Left cardiac atrium (tissue), 4 donors: ENCODE results near the gene SPDYE2B. TPM values are rescaled to one million over a fixed set of nuclear protein-coding genes. Genes with fewer than 3 reads are reported as not detected.
"Not testable (repeated sequence)": the region's sequence is repeated elsewhere in the genome, so short reads cannot be mapped to it uniquely, and the experiment has no call there.

Experiments used
- ATAC-seq, 2 donors: fragments of 200-7000 bp; cut with Tn5 transposase; one replicate each; pipeline ENCODE4 v1.9.1; 2020; ENCODE audit warnings: mild to moderate bottlenecking in 2 of 2, moderate library complexity in 2 of 2
- DNase-seq: peaks from one replicate; pipeline ENCODE4 v3.0.0-alpha.2; 2020
- intact Hi-C, 2 donors: fragments of 100-400 bp; cut with DNase I; formaldehyde crosslinking; loops; one replicate each; pipeline versions ENCODE4 v1.14.1 to v1.15.1; 2022 to 2023
- total RNA-seq, 2 donors: library from RNA; stranded (reverse); fragmentation: NEBNext Ultra II Directional; extraction: Animal tissue kit (Norgen Biotek cat#: 25700); gene quantifications; one replicate each; pipeline ENCODE4 v1.2.1, GENCODE V29; 2021
- donor health status: DM: no; HTN: yes; CAD: no.
- donor health status: DM: no; HTN: yes; CAD: no; lungs with severe emphysema.
- donor health status: DM: yes; HTN: yes; CAD: no.
- donor health status: Dilated cardiomyopathy.

The SPDYE2B gene
- total RNA-seq, 2 donors from 2014 or later, result not detected

GRCh38 chr7:102695033-102695552 is 45.0 kb downstream of the SPDYE2B start:
- intact Hi-C loops, DNase-seq: not testable (repeated sequence)

GRCh38 chr7:102696009-102696408 is 45.9 kb downstream of the SPDYE2B start:
- ATAC-seq, DNase-seq, intact Hi-C loops: not testable (repeated sequence)

More at GRCh38 chr7:102695033-102695552, 45.0 kb downstream of the SPDYE2B start:
- ATAC-seq, result not testable (repeated sequence)

GRCh38 chr7:102697642-102698512 is 47.8 kb downstream of the SPDYE2B start:
- intact Hi-C loops, ATAC-seq, DNase-seq: not testable (repeated sequence)

- ATAC-seq, DNase-seq, intact Hi-C loops: not testable (repeated sequence)
Observed at GRCh38 chr7:102698962-102699750, 49.0 kb downstream of the SPDYE2B start.

Other genes starting within 250 kb of the SPDYE2B start
- 10 to 100 TPM in 1 of 2 donors, 1 to 10 TPM in 1; 6.0 to 12.1 TPM for gene ORAI2, start 216.7 kb upstream of the SPDYE2B start, total RNA-seq
- gene ALKBH4, start 185.5 kb upstream of the SPDYE2B start, total RNA-seq, result 1 to 10 TPM; 7.1 to 7.2 TPM
- 10 to 100 TPM in 1 of 2 donors, 1 to 10 TPM in 1; 9.8 to 12.2 TPM for gene LRWD1, start 185.3 kb upstream of the SPDYE2B start, total RNA-seq
- 10 to 100 TPM; 42.9 to 52.7 TPM for gene POLR2J, start 171.4 kb upstream of the SPDYE2B start, total RNA-seq
- 10 to 100 TPM in 1 of 2 donors, 1 to 10 TPM in 1; 3.2 to 14.3 TPM for gene RASA4B, start 132.5 kb upstream of the SPDYE2B start, total RNA-seq
- 1 to 10 TPM; 2.9 to 3.1 TPM for gene UPK3BL2, start 106.6 kb upstream of the SPDYE2B start, total RNA-seq
- not detected for gene SPDYE2, start 99.1 kb upstream of the SPDYE2B start, total RNA-seq
- 10 to 100 TPM in 1 of 2 donors, 1 to 10 TPM in 1; 9.2 to 14.6 TPM for gene POLR2J3, start 77.7 kb upstream of the SPDYE2B start, total RNA-seq
- gene RASA4, start 33.6 kb upstream of the SPDYE2B start, total RNA-seq, result 10 to 100 TPM; 16.2 to 33.5 TPM
- 10 to 100 TPM in 1 of 2 donors, 1 to 10 TPM in 1; 8.3 to 19.2 TPM for gene UPK3BL1, start 7.5 kb upstream of the SPDYE2B start, total RNA-seq
- 1 to 10 TPM; 1.9 to 4.2 TPM for gene POLR2J2, start 21.3 kb downstream of the SPDYE2B start, total RNA-seq
- 1 to 10 TPM; 4.4 to 4.5 TPM for gene FAM185A, start 98.7 kb downstream of the SPDYE2B start, total RNA-seq